HCT116 (cell line): ENCODE measurements around the gene DISP2. TPM values are rescaled to one million over a fixed set of nuclear protein-coding genes. Genes with fewer than 3 reads are reported as not detected.

Experiments
- ATAC-seq: fragments of 200-7000 bp; cut with Tn5 transposase; 2 replicates; pipeline ENCODE4 v1.9.1; 2020; ENCODE audit warnings: mild to moderate bottlenecking, moderate library complexity
- BruUV-seq: library from RNA; stranded (reverse); fragments of 400-500 nt; replicated peaks from 2 replicates; lab custom pipeline; 2021; lab: Mats Ljungman, UMichigan
- CTCF ChIA-PET: fragments of 300-600 bp; sonication (Branson Sonifier 250); formaldehyde crosslinking; loops from one replicate; lab custom pipeline; 2021; ENCODE audit warnings: antibody characterized with exemption; lab: Charles Lee
- POLR2A ChIA-PET: fragments of 300-600, 350-600 bp; sonication (Branson Sonifier 250); formaldehyde crosslinking; loops from one replicate; lab custom pipeline; 2021; ENCODE audit warnings: antibody characterized with exemption; lab: Charles Lee
- RAD21 ChIA-PET, 2 experiments: fragments of 300-600 bp; sonication (Branson Sonifier 250); formaldehyde crosslinking; loops; one replicate each; lab custom pipeline; 2023; ENCODE audit warnings: low total read pairs in 2 of 2; ENCODE audit not compliant: uncharacterized antibody in 2 of 2, unreplicated experiment in 2 of 2, low non-redundant PET in 1 of 2; lab: Charles Lee
- DNase-seq: peaks from one replicate; pipeline ENCODE4 v3.0.0-alpha.2; 2010; ENCODE audit warnings: low read depth, low spot score
- H2AFZ ChIP-seq: fragments of 200-600 bp; shearing (Covaris generic), sonication (generic); 2 replicates; pipeline ENCODE4 v1.6.1; 2017; ENCODE audit warnings: low read depth, mixed run types, mixed read lengths, antibody characterized with exemption, low read length; ENCODE audit not compliant: poor library complexity, severe bottlenecking
- H3K27ac ChIP-seq: 2 replicates; pipeline ENCODE4 v1.5.1; 2012; ENCODE audit warnings: low read depth, low read length
- H3K27me3 ChIP-seq: fragments of 200-600 bp; sonication (generic); 2 replicates; pipeline ENCODE4 v1.6.1; 2016; ENCODE audit warnings: mixed run types, low read length, mixed read lengths; ENCODE audit not compliant: insufficient read depth
- H3K36me3 ChIP-seq, 2 experiments: fragments of 200-500 bp in 1 of 2; fragments of 200-600 bp in 1 of 2; sonication (Bioruptor generic) in 1 of 2; sonication (generic) in 1 of 2; 2 replicates each; pipeline versions ENCODE4 v1.5.1 to v1.6.1; 2014 to 2016; ENCODE audit warnings: low read length in 2 of 2, inconsistent platforms in 1 of 2, mixed read lengths in 1 of 2, mixed run types in 1 of 2; ENCODE audit not compliant: insufficient read depth in 2 of 2, control insufficient read depth in 1 of 2
- H3K4me1 ChIP-seq, 2 experiments: fragments of 200-600 bp in 1 of 2; sonication (generic) in 1 of 2; 2 replicates each; pipeline versions ENCODE4 v1.5.1 to v1.6.1; 2012 to 2017; ENCODE audit warnings: low read length in 2 of 2, inconsistent platforms in 1 of 2, mild to moderate bottlenecking in 1 of 2, mixed read lengths in 1 of 2, mixed run types in 1 of 2, moderate library complexity in 1 of 2; ENCODE audit not compliant: insufficient read depth in 2 of 2, control insufficient read depth in 1 of 2
- H3K4me2 ChIP-seq: fragments of 200-600 bp; sonication (generic); 2 replicates; pipeline ENCODE4 v1.6.1; 2017; ENCODE audit warnings: mixed run types, low read length, mixed read lengths
- H3K4me3 ChIP-seq, 2 experiments: fragments of 200-600 bp in 1 of 2; sonication (generic) in 1 of 2; replicated peaks in 1 of 2; 2 replicates each; pipeline ENCODE4 v1.5.1; 2011 to 2016; ENCODE audit warnings: low read length in 2 of 2, control low read depth in 1 of 2, low read depth in 1 of 2, mild to moderate bottlenecking in 1 of 2, mixed read lengths in 1 of 2, mixed run types in 1 of 2
- H3K79me2 ChIP-seq: fragments of 200-600 bp; sonication (generic); 2 replicates; pipeline ENCODE4 v1.6.1; 2017; ENCODE audit warnings: mild to moderate bottlenecking, mixed run types, low read length, moderate library complexity, mixed read lengths; ENCODE audit not compliant: insufficient read depth
- H3K9ac ChIP-seq: fragments of 200-600 bp; sonication (generic); 2 replicates; pipeline ENCODE4 v1.6.1; 2016; ENCODE audit warnings: low read length, mixed read lengths
- H3K9me2 ChIP-seq: fragments of 200-600 bp; sonication (generic), shearing (Covaris generic); 2 replicates; pipeline ENCODE4 v1.6.1; 2017; ENCODE audit warnings: mixed run types, mild to moderate bottlenecking, moderate library complexity; ENCODE audit not compliant: insufficient read depth
- H3K9me3 ChIP-seq, 2 experiments: fragments of 200-500 bp in 1 of 2; fragments of 200-600 bp in 1 of 2; sonication (Bioruptor generic) in 1 of 2; sonication (generic) in 1 of 2; 2 replicates each; pipeline ENCODE4 v1.6.1; 2014 to 2017; ENCODE audit warnings: low read length in 2 of 2, mixed read lengths in 2 of 2, inconsistent platforms in 1 of 2, low read depth in 1 of 2, mild to moderate bottlenecking in 1 of 2, mixed run types in 1 of 2, moderate library complexity in 1 of 2; ENCODE audit not compliant: control insufficient read depth in 1 of 2, insufficient read depth in 1 of 2
- H4K20me1 ChIP-seq: fragments of 200-600 bp; sonication (generic), shearing (Covaris generic); 2 replicates; pipeline ENCODE4 v1.6.1; 2017; ENCODE audit warnings: mixed run types, mild to moderate bottlenecking, moderate library complexity; ENCODE audit not compliant: insufficient read depth
- ATF3 ChIP-seq: IDR thresholded peaks from 2 replicates; pipeline ENCODE4 v1.6.1; 2012
- CBX3 ChIP-seq: IDR thresholded peaks from 2 replicates; pipeline ENCODE4 v1.6.1; 2012; ENCODE audit warnings: low read depth
- CTCF ChIP-seq, 3 experiments: fragments of 200-600 bp in 1 of 3; sonication (generic) in 1 of 3; IDR thresholded peaks in 2 of 3; conservative IDR thresholded peaks in 1 of 3; 2 replicates each; pipeline ENCODE4 v1.5.1; 2012 to 2017; ENCODE audit warnings: low read depth in 2 of 3, low read length in 2 of 3, antibody characterized with exemption in 1 of 3, borderline replicate concordance in 1 of 3, control low read depth in 1 of 3, mild to moderate bottlenecking in 1 of 3, mixed read lengths in 1 of 3, mixed run types in 1 of 3, moderate library complexity in 1 of 3; ENCODE audit not compliant: insufficient read depth in 1 of 3
- EZH2phosphoT487 ChIP-seq: fragments of 200-600 bp; IDR thresholded peaks from 2 replicates; pipeline ENCODE4 v1.6.1; 2018; ENCODE audit warnings: antibody characterized with exemption, borderline replicate concordance
- FOSL1 ChIP-seq: IDR thresholded peaks from 2 replicates; pipeline ENCODE4 v1.6.1; 2012; ENCODE audit warnings: low read depth
- JUND ChIP-seq: IDR thresholded peaks from 2 replicates; pipeline ENCODE4 v1.6.1; 2012
- RAD21 ChIP-seq: IDR thresholded peaks from 2 replicates; pipeline ENCODE4 v1.6.1; 2012; ENCODE audit warnings: low read depth, mild to moderate bottlenecking
- REST ChIP-seq: IDR thresholded peaks from 2 replicates; pipeline ENCODE4 v1.6.1; 2012; ENCODE audit warnings: low read depth
- SIN3A ChIP-seq: IDR thresholded peaks from 2 replicates; pipeline ENCODE4 v1.6.1; 2012; ENCODE audit warnings: low read depth
- SP1 ChIP-seq: IDR thresholded peaks from 2 replicates; pipeline ENCODE4 v1.6.1; 2012; ENCODE audit warnings: low read depth
- TCF7L2 ChIP-seq: IDR thresholded peaks from 2 replicates; pipeline ENCODE4 v1.7.0; 2011; ENCODE audit warnings: borderline replicate concordance, inconsistent platforms; ENCODE audit not compliant: insufficient read depth, insufficient read length; ENCODE audit errors: extremely low read depth
- YY1 ChIP-seq: IDR thresholded peaks from 2 replicates; pipeline ENCODE4 v1.6.1; 2011; ENCODE audit warnings: low read length, low read depth, moderate library complexity, mild to moderate bottlenecking; ENCODE audit not compliant: insufficient replicate concordance; ENCODE audit errors: extremely low read depth
- ZBTB33 ChIP-seq: IDR thresholded peaks from 2 replicates; pipeline ENCODE4 v1.6.1; 2011; ENCODE audit warnings: mild to moderate bottlenecking, low read length, moderate library complexity; ENCODE audit not compliant: insufficient replicate concordance; ENCODE audit errors: extremely low read depth
- ZFX ChIP-seq: fragments of 450-650 bp; IDR thresholded peaks from 2 replicates; pipeline ENCODE4 v1.6.1; 2017
- ZNF274 ChIP-seq: fragments of 200-500 bp; sonication (Bioruptor generic); IDR thresholded peaks from 2 replicates; pipeline ENCODE4 v1.6.1; 2014; ENCODE audit warnings: mild to moderate bottlenecking, low read depth, low read length, inconsistent platforms
- intact Hi-C: fragments of 100-400 bp; cut with micrococcal nuclease; formaldehyde crosslinking; loops from 2 replicates; pipeline ENCODE4 v1.10.0; 2022
- total RNA-seq: library from RNA; stranded (reverse); gene quantifications from one replicate; pipeline ENCODE4 v1.2.1, GENCODE V29; 2021; ENCODE audit not compliant: unreplicated experiment
- TF ChIP-seq, protein P1 (sequence below): IDR thresholded peaks from 2 replicates; pipeline ENCODE4 v1.6.1; 2012

Gene DISP2
- total RNA-seq, 1 experiment from 2014 or later = 3.3 TPM

GRCh38 chr15:40416056-40416455 lies 58.0 kb downstream of the DISP2 start:
- H3K27me3 ChIP-seq = no peaks in the 10 kb centered on the region
- ATAC-seq (no peak), DNase-seq (no peak)
- H3K79me2 ChIP-seq = no peaks in the 10 kb centered on the region
- H3K27ac ChIP-seq = no peak overlapping the region
- H4K20me1 ChIP-seq = no peaks in the 10 kb centered on the region
- no peak overlapping the region for H2AFZ ChIP-seq
- RAD21 ChIA-PET = no interaction called here
- CTCF ChIA-PET = no interaction called here
- no peaks in the 10 kb centered on the region for H3K9me3 ChIP-seq
- H3K9ac ChIP-seq = no peak overlapping the region
- H3K9me2 ChIP-seq = no peaks in the 10 kb centered on the region
- peaks cover 11 to 13% of the 10 kb centered on the region in 2 experiments for H3K4me1 ChIP-seq
- BruUV-seq = no TSS peak
- H3K4me2 ChIP-seq = no peak overlapping the region
- H3K36me3 ChIP-seq = peaks cover 30 to 43% of the 10 kb centered on the region in 2 experiments
- POLR2A ChIA-PET = no interaction called here
- intact Hi-C loops = no loop called here
- no peak overlapping the region for H3K4me3 ChIP-seq
- TF ChIP-seq, protein P1, sequence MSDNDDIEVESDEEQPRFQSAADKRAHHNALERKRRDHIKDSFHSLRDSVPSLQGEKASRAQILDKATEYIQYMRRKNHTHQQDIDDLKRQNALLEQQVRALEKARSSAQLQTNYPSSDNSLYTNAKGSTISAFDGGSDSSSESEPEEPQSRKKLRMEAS = no peak
- TF ChIP-seq CTCF (IDR thresholded peaks at IDR 0.05 in 2 of 3, conservative IDR thresholded peaks at IDR 0.05 in 1 of 3; ENCODE audit: borderline replicate concordance in 1 of 3, insufficient read depth in 1 of 3, low read depth in 2 of 3, low read length in 2 of 3) (no peak), FOSL1 (no peak), TCF7L2 (no peak), CBX3 (no peak), YY1 (no peak), SIN3A (no peak), ZFX (no peak), ZNF274 (no peak), ATF3 (no peak), RAD21 (no peak), JUND (no peak), REST (no peak), SP1 (no peak), EZH2phosphoT487 (no peak), ZBTB33 (no peak)
